HG03457 (cell line): Measurements from ENCODE around the gene LCE1A.

ENCODE experiments used
- ATAC-seq: cut with Tn5 transposase; IDR thresholded peaks from one replicate; pipeline ENCODE4 v1.9.1; 2021; ENCODE audit warnings: moderate number of reproducible peaks; ENCODE audit not compliant: unreplicated experiment

Gene LCE1A, protein sequence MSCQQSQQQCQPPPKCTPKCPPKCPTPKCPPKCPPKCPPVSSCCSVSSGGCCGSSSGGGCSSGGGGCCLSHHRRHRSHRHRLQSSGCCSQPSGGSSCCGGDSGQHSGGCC

GRCh38 chr1:152827173-152827572 lies at the start of gene LCE1A:
LCE1A (plus strand) TSS chr1:152827473; CDS start chr1:152827473, 0 bp downstream.
- no peak for ATAC-seq

- no peak for ATAC-seq
These were observed 49.6 kb upstream of the LCE1A start for GRCh38 chr1:152777510-152778137.

DNA sequence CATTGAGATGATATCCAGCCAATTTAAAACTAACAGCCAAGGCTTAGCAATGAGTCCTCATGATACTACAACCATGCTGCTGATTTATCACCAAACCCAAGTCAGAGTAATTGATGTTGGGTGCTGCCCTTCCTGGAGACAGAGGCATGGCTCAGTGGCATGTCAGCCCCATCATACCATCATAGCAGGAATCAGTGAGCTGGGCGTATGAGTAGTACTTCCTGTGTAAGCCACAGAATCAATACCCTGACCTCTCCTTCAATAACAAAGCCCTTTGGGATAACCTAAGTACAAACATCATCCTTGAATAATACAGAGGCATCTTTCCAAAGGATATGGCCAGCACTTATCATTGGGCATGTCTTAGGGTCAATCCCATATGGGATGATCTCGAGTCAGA lies 44.2 kb upstream of the LCE1A start:
- ATAC-seq, result no peak

- ATAC-seq, result no peak
These were observed 41.2 kb upstream of the LCE1A start, which contains the start of gene LCE1E for GRCh38 chr1:152786077-152786476. LCE1E (plus strand) TSS chr1:152786257; CDS start chr1:152787300, 1,043 bp downstream.

DNA sequence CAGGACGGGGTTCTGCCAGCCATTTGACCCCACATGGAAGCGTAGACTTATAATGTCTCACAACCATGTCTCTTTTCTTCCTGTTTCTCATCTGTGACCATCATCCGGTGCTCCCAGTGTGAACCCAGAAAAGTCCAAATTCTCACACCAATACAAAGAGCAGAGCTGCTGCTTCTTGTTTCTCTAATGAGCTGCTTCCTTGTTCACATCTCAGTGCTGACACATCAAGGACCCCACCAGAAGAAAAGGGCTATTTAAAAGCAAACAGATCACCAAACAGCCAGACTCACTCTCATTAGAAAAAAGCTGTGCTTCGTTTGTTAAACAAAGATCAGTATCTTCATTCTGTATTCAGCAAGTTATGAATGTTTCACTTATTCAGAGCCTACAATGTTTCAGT lies 31.6 kb upstream of the LCE1A start:
- no peak for ATAC-seq

- ATAC-seq, result no peak
These were observed 30.9 kb upstream of the LCE1A start, which contains the start of gene LCE1D for GRCh38 chr1:152796421-152796820. LCE1D (plus strand) TSS chr1:152796721; CDS start chr1:152797795, 1,074 bp downstream.

DNA sequence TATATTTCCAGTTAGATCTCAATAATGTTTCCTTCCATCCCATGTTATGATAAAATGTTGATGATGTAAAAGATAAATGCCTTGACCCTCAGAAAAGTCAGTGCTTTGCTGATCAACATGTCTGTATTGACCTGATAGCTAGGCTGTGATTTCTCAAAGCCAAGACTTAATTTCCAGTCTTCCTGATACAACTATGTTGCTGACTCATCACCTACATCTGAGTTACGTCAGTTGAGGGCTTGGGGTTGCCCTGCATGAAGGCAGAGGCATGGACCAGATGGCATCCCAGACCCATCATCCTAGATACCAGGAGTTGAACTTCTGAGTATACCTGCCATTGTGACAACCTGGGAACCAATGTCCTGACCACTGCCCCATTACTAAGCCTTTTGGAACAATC lies 25.9 kb upstream of the LCE1A start:
- ATAC-seq, result no peak

GRCh38 chr1:152806576-152806975 lies 20.7 kb upstream of the LCE1A start, which contains the start of gene LCE1C:
LCE1C (minus strand) TSS chr1:152806651; CDS start chr1:152805478, 1,173 bp downstream.
- ATAC-seq, result no peak

DNA sequence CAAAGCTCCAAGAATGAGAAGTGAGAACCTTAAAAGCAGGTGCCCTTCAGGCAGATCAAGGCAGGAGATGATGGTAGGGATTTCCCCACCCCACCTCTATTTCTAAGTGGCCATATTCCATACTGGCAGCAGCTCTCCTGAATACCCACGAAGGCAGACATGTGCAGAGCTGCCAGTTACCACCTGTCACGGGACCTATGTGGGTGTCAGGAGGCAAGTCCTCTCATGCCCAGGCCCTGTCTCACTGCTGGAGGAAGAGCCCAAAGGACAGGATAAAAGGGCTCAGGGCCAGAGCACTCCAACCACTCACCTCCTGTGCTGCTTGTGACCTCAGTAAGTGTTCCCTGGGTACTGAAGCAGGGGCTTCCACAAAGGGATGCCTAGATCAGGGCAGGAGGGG lies 16.2 kb upstream of the LCE1A start:
- no peak for ATAC-seq

- ATAC-seq, result no peak
These were observed 15.6 kb upstream of the LCE1A start, which contains the start of gene LCE1B for GRCh38 chr1:152811671-152812070. LCE1B (plus strand) TSS chr1:152811971; CDS start chr1:152812447, 476 bp downstream.

DNA sequence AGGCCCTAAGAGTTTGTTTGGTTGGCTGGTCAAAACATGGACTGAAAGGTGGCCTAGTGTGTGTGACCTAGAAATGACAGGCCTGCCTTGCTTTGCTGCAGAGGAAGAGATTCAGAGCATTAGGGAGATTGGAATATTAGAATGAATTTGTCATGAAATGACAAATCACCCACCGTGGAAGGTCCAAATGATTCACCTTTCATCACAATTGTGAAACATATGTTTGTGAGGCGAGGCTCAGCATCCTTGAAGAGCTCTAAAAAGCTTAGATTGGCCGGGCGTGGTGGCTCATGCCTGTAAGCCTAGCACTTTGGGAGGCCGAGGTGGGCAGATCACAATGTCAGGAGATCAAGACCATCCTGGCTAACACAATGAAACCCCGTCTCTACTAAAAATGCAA lies 10.0 kb upstream of the LCE1A start:
- ATAC-seq, result no peak

GRCh38 chr1:152823294-152823693 lies 4.0 kb upstream of the LCE1A start:
- ATAC-seq, result no peak

- ATAC-seq, result no peak
These were observed 2.3 kb upstream of the LCE1A start for GRCh38 chr1:152824964-152825363.

GRCh38 chr1:152836870-152837269 lies 9.6 kb downstream of the LCE1A start:
- ATAC-seq, result no peak

GRCh38 chr1:152842556-152842955 lies 15.3 kb downstream of the LCE1A start, which contains the start of gene LCE6A:
LCE6A (plus strand) TSS chr1:152842856; CDS start chr1:152843521, 665 bp downstream.
- no peak for ATAC-seq

DNA sequence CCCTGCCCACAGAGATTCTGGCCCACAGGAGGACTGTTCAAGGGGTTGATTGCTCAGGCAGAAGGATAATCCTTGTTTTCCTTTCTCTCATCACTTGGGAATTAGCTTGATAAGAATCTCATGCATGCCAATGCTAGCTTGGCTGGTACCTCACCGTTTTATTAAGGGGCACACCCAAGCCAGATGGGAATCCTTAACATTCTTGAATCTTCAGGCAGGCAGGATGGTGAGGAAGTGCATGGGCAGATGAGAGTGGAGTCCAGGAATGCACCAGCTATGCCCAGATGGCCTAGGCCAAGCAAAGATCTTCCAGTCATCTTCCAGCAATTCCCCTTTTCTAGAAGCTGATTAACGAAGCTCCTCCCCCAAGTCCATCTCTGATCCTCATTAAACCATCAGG lies 28.4 kb downstream of the LCE1A start:
- no peak for ATAC-seq

DNA sequence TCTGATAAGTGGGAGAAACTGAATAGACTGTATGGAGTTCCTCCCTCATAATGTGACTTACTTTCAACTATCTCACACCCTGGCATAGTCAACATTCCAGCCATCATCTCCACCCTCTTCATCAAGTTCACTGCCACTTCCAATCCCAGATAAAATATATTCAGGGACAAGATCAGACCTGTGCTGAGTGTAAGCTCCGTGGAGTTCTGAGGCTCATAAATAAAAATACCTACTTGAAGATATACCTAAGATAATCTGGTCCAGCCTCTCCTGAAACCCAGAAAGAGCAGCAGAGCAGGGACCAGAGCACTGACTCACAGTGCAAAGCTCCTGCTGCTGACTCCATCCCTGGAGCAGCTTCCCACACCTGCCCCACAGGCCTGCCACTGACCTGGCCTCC lies 30.8 kb downstream of the LCE1A start:
- ATAC-seq, result no peak

GRCh38 chr1:152859696-152860095 lies 32.4 kb downstream of the LCE1A start, which contains the start of gene LCE7A:
LCE7A (plus strand) TSS chr1:152859996; CDS start chr1:152860698, 702 bp downstream.
- ATAC-seq, result no peak

DNA sequence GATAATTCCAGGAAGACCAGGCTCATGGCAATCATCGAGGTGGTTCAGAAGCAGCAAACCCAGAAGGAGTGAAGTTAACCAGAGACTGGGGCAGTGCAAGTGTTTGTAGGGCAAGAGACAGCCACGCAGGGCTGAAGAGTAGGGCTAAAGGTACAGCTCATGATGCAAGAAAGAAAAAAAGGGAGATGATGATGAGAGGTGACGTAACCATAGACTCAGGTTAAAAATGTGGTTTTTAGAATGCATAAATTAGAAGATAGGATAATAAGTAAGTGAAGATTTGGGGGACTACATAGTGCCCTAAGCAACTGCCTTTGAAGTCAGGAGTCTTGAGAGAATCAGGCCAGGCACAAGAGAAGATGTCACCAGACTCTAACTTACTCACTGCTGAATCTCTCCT lies 32.9 kb downstream of the LCE1A start:
- ATAC-seq, result no peak

- ATAC-seq, result no peak
These were observed 34.1 kb downstream of the LCE1A start for GRCh38 chr1:152861374-152861773.

- ATAC-seq, result no peak
These were observed 37.2 kb downstream of the LCE1A start for GRCh38 chr1:152864443-152864842.

DNA sequence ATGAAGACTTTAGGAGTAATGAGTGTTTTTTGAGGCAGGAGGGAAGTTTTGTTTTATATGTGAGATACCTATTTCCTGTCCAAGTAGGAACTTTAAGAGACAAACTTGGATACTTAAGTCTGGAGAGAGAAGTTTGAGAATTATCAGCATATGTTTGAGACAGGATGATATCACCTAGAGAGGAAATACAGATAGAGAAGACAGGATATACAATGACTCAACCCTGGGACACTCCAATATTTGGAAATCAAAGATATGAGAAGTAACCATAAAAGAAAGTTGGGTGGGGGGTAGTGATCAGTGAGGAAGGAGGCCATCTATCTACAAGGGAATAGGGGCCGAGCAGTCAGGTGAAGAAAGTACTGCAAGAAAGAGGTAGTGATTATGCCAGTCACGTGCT lies 39.0 kb downstream of the LCE1A start:
- no peak for ATAC-seq
